HG02798 (cell line): ENCODE measurements around the gene COX20.
A peak's percentile ranks its signal among the peaks of the same experiment; 100 is the strongest.
"Not testable (repeated sequence)": the region's sequence is repeated elsewhere in the genome, so short reads cannot be mapped to it uniquely, and the experiment has no call there.

ENCODE experiments used
- ATAC-seq: cut with Tn5 transposase; IDR thresholded peaks from one replicate; pipeline ENCODE4 v1.9.1; 2021; ENCODE audit warnings: mild to moderate bottlenecking; ENCODE audit not compliant: unreplicated experiment, poor library complexity

Gene COX20, protein sequence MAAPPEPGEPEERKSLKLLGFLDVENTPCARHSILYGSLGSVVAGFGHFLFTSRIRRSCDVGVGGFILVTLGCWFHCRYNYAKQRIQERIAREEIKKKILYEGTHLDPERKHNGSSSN

DNA sequence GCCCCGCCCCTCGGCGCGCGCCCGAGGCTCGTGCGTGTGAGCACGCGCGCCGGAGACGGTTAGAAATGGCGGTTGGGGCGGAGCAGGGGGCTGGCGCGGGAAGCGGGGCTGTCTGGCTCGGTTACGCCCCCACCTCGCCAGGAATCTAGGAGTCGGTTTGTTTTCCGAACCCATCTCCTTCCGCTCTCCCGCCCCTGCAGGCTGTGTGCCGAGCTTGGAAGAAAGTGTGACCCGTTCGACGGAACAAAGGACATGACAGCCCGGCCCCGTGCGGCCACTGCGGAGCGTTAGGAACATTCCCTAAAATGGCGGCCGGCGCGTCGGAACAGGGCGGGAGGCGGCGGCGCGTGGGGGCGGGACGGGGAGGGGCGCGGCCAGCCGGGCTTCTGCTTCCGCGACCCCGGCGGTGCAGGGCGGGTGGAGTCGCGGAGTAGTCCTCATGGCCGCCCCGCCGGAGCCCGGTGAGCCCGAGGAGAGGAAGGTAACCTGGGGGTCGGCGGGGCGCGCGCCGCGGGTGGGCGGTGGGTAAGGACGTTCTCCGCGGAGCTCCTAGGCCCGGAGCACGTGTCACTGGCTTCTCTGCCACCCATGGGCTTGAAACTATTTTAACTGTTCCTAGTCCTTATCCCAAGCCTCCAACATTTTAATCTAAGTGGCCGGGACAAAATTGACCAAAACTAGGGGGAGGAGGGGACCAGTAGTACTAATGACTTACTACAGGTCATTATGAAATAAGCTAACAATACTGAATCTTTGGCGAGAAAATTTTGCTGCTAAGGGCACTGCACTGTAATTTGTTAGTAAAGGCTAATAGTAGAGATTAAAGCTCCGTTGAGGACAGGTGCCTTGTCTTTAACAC lies at the start of gene COX20:
TSS of gene COX20 (plus strand) at position 383 of the 859 bp plus-strand sequence. CDS start at position 440, 57 bp downstream.
- ATAC-seq, result peak; percentile 76

DNA sequence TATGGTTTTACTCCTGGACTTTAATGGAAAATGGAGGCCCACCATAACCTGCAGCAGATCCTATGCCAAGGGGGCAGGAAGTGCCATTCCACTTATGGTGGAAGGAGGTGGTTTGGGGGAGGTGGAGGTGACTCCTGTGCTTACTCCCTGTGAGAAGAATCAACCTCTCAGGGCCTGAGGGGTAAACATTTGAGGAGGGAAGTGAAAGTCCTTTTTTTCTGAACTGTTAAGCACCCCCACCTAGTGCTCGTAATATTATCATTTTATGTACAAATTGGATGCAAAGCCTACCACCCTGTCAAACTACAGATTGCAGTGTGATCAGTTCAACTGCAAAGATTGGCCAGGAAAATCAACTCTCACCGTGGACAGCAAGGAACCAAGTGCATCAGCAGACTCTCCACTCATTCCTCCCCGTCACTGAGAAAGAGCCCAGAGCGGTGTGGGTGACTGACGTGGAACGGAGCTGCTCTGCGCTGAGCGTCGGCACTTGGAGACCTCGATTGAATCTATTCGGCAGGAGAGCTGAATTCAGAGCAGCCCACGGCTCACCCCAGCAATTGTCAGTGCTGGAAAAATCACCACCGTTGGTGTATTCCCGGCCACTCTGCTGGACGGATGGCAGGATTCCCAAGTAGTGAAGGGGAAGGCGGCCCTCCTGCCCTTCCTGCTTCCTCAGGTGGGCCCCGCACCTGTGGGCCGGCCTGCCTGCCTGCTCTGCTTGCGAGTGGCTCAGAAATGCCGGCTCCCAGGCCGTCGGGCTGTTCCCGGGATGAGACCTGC lies 46.8 kb upstream of the COX20 start:
- ATAC-seq, result no peak

DNA sequence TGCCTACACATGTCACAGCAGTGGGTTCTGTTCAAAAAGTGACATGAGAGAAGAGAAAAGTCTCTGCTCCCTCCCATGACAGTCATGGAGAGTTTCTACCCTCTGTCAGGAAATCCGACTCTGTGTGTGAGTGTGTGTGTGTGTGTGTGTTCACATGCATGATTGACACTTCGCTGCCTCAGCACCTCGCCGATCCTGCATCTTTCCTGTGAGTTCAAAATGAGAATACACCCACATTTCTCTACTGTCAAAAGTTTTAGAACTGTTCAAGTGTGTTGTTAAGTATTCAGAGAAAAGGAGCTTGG lies 46.2 kb upstream of the COX20 start:
- no peak for ATAC-seq

DNA sequence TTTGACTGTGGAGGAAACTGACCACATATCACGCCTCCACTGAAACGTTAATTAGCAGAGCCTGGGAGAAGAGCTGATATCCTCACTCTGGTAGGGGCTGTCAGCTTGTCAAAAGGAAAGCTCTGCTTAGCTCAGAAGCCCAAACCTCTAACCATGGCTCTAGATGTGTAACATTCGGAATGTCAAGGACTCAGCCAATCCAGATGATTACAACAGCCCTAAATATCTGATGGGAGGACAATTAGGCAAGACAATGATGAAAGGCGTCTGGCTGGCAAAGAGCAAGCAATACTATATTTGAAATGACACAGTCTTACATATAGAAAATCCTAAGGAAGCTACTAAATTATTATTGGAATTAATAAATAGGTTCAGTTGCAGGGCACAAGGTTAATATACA lies 45.7 kb upstream of the COX20 start:
- no peak for ATAC-seq

DNA sequence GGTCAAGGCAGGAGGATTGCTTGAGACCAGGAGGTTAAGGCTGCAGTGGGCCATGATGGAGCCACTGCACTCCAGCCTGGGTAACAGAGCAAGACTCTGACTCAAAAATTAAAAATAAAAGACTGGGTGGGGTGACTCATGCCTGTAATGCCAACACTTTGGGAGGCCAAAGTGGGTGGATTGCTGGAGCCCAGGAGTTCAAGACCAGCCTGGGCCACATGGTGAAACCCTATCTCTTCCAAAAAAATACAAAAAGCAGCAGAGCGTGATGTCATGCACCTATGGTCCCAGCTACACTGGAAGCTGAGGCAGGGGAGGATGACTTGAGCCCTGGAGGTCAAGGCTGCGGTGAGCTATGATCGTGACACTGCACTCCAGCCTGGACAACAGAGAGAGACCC lies 44.4 kb upstream of the COX20 start:
- no peak for ATAC-seq

DNA sequence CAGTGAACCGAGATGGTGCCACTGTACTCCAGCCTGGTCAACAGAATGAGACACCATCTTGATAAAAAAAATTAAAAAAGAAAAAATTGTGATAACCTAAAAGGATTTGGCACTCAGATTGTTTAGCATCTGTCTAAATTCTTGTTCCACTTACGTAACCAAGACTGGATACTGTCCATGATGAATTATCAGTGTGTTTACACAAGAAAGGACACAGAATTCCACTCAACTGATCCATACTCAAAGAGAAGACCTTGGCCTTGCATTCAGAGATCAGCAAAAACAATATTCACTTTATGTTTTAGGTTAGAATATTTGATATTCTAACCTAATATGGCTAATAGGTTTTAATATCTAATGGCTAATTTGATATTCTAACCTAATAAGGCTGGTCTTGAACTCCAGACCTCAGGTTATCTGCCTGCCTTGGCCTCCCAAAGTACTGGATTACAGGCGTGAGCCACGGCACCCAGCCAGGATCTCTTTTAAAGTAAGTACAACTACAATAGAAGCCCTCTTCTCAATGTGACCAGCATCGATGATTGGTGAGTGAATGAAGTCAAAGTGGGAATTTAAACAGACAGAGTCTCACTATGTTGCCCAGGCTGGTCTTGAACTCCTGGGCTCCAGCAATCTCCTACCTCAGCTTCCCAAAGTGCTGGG lies 43.1 kb upstream of the COX20 start:
- ATAC-seq, result no peak

DNA sequence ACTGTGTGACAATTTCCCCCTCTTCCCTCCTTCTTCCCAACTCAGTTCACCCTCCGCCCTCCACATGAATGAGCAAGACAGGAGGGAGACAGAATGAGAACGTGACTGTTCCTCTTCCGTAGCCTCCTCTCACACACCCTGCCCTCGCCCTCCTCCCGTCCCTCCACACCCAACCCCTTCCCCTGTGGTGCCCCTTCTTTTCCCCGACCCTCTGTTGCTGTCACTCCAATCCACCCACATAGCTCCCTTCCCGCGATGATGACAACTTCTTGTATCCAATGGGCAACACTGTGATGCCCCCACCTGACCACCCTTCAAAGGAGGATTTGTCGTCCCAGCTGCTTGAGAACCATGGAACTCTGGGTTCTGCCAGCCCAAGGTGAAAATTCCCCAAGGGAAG lies 41.4 kb upstream of the COX20 start:
- ATAC-seq, result no peak

DNA sequence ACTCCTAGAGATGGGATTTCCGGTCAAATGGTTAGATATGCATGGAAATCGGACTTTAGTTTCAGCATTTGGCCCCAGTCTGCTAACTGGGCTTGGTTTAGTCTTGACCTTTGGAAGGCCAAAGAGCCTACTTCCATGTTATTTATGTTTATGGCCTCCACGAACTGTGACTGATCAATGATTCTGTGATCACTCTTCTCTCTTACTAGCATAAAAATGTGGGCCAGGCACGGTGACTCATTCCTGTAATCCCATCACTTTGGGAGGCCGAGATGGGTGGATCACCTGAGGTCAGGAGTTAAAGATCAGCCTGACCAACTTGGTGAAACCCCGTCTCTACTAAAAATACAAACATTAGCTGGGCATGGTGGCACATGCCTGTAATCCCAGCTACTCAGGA lies 40.9 kb upstream of the COX20 start:
- not testable (repeated sequence) for ATAC-seq

DNA sequence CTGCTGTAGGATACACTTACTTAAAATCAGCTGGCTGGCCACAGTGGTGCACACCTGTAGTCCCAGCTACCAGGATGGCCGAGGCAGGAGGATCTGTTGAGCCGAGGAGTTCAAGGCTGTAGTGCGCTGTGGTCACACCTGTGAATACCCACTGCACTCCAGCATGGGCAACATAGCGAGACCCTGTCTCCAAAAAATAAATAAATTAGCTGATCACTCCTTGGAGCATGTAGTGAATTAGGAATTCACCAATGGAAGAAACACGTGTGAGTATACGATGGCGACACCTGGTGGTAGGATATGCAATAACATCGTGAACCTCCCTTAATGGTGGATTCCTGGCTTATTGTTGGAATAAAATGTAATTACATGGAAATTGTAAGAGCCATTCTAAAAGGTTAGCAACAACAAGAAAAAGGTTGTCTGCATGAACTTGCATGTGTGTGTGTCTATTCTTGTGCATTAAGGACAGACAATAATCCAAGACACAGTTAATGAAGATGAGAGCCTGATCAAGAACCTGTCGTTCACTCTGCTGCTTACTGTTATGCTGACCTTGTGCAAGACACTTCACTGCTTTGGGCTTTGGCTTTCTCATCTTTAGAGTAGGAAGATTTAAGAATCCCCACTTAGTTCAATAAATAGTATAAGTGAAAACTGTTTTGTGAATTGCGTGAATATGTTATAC lies 38.6 kb upstream of the COX20 start:
- ATAC-seq, result no peak

DNA sequence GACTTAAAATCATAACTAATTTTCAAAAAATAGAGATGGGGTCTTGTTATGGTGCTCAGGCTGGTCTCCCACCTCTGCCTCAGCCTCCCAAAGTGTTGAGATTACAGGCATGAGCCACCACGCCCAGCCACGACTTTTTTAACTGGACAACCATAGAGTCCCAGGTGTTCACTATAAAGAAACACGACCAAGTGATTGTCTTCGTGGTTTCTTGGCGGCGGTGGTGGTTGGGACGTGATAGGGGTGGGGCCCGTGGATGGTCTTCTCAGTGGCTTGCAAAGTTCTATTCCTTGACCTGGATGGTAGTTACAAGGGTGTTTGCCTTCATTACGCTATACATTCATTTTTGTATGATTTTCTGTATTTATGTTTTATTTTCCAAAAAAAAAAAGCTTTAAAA lies 34.6 kb upstream of the COX20 start:
- no peak for ATAC-seq

DNA sequence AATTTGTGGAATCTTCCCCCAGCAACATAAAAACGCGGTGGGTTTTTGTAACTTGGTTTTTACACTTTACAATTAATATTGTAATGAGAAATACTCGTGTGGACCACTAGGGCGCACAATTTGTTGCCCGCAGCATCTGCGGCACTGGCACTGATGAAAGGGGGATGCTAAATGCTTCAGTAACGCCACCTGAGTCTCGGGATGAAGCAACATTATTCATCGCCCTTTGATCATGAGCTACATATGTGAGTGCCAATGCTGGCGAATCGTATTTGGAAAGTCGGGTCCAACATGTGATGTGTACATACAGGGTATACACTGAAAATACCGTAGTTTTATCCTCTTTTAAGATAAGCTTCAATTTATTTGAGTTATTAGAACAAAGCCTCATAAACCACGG lies 34.2 kb upstream of the COX20 start:
- peak; percentile 81 for ATAC-seq

DNA sequence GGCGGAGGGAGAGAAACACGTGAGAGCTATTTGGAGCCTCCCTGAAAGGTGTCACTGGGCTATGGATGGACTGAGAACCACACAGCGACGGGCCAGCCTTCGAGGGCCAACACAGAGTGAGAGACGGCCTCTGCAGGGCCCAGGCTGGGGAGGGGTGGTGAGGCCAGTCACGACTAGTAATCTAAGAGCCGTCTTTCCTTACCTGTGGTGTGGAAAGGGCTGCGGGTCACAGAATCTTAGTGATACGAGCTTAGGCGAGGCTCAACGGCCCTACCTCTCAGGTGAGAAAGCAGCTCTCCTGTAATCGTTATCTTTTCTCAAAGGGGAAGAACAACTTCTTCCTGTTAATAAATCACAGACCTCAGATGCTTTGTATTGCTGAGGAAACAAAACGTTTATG lies 33.4 kb upstream of the COX20 start:
- ATAC-seq, result no peak

DNA sequence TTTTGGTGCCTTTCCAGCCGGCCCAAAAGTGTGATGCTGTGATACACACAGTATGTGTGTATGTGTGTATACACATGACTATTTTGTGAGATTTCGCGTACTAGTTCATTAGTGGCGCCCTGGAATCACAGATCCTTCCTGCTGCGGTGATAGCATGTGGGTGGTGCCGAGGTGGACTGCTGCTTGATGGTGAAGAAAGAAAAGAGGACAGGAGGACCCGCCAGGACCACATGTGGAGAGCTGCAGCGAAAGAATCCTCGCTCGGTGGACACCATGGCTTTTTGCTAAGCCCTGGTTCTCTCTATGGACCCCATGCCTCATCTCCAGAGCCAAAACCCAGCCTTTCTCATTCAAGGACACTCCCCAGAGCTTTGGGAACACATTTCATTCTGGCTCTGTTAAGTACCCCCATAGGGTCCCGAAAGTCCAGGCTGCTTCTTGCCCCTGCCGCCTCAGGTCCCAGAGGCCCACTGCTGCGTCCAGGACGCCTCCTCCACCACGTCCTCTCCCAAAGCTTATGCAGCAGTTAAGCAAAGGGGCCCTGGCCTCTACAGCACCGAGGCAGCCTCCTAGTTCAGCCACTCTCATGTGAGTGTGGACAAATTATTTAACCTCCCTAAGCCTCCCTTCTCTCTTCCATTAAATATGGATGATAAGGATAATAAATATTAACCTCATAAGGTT lies 32.8 kb upstream of the COX20 start:
- no peak for ATAC-seq

DNA sequence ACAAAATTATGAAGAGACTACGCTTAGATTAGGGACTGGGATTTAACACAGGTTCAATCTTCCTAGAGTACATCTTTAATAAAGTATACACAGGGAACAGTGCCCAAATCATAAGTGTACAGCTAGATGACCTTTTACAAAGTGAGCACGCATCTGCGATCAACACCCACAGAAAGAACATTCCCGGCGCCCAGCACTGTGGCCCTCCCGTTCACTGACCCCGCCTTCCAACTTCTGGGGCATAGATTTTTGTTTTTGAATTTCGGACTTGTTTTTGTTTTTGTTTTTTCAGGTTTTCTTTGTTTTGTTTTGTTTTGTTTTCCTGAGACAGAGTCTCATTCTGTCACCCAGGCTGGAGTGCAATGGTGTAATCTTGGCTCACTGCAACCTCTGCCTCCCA lies 30.6 kb upstream of the COX20 start:
- no peak for ATAC-seq

DNA sequence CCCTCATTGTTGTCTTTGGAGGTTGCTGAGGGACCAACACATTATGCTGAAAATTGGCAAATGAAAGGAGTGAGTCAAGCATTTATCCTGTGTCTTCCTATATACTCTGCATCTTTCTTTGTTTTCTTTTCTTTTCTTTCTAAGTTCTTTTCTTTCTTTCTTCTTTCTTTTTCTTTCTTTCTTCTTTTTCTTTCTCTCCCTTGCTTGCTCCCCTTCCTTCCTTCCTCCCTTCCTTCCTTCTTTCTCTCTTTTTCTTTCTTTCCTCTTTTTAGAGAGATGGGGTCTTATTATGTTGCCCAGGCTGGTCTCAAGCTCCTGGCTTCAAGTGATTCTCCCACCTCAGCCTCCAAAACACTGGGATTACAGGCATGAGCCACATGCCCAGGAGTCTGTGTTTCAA lies 28.3 kb upstream of the COX20 start:
- no peak for ATAC-seq

DNA sequence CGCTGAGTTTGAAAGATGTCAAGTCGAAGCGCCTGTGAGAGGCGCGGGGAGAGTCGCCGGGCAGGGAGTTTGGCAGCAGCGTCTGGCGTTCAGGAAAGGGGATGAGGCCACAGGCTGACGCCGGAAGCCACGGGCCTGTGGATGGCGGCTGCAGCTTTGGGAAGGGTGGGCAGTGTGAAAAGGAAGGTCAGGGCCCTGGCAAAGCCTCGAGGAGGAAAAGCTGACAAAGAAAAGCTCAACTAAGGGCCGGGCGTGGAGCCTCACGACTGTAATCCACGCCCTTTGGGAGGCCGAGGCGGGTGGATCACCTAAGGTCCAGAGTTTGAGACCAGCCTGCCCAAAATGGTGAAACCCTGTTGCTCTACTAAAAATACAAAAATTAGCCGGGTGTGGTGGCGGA lies 25.2 kb upstream of the COX20 start:
- no peak for ATAC-seq

DNA sequence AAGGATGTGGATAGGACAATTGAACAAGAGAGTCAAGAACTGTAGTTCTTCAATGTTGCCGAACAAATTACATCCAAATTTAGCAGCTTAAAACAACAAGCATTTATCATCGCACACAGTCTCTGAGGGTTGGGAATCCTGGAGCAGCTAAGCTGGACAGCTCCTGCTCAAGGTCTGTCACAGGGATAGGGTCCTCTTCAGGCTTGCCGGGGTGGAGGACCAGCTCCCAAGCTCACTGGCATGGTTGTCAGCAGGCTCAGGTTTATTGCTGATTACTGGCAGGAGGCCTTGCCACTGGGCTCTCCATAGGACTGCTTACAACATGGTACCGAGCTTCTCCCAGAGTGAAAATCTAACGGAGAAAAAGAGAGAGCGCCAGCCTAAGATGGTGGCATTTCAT lies 22.1 kb upstream of the COX20 start:
- no peak for ATAC-seq

DNA sequence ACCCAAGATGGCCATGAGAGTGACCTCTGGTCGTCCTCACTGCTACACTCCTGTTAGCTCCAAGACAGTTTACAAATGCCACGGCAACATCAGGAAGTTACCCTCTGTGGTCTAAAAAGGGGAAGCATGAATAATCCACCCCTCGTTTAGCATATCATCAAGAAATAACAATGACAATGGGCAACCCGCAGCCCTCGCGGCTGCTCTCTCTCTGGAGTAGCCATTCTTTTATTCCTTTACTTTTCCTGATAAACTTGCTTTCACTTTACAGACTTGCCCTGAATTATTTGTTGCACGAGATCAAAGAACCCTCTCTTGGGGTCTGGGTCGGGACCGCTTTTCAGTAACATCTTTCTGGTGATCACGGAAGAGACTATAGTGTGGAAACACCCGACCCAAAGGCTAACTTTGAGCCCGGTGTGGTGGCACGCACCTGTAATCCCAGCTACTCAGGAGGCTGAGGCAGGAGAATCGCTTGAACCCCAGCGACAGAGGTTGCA lies 19.8 kb upstream of the COX20 start:
- ATAC-seq, result no peak

DNA sequence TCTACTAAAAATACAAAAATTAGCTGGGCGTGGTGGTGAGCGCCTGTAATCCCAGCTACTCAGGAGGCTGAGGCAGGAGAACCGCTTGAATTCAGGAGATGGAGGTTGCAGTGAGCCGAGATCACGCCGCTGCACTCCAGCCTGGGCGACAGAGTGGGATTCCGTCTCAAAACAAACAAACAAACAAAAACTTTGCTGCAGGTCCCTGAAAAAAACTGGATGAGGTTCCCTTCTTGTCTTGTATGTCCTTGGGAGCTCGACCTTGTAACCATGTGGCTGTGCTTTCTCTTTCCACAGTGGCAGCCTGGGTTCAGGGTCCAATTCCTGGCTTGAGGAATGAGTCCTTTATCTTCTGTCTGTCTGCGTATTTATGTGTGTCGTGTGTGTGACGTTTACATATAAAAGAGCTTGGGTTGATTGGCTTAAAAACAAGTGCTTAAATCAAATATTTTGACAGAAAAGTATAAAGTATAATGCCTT lies 18.0 kb upstream of the COX20 start:
- ATAC-seq, result no peak

DNA sequence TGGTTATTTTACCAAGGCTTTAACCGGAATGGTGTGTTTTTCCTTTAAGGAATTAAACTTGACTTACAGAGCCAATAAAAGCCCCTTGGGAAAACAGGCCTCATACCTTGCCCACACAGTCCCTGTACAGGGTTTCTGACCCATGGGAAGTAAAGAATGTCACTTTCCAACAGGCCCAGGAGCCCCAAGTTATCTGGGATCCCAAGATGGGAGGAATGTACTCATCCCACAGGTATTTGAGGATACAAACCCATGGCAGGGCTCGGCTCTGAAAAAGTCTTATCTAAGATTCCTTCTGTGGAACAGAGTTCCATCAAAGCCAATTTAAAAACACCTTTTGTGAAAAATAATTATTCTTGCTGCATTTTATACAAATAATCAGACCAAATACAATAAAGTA lies 15.3 kb upstream of the COX20 start:
- ATAC-seq, result no peak
